HG03159 (cell line): Measurements from ENCODE around the gene CITED1.
A peak's percentile ranks its signal among the peaks of the same experiment; 100 is the strongest.
"Not testable (repeated sequence)": the region's sequence is repeated elsewhere in the genome, so short reads cannot be mapped to it uniquely, and the experiment has no call there.

Source experiments
- ATAC-seq: cut with Tn5 transposase; IDR thresholded peaks from one replicate; pipeline ENCODE4 v1.9.1; 2021; ENCODE audit warnings: mild to moderate bottlenecking, moderate library complexity; ENCODE audit not compliant: unreplicated experiment

Gene CITED1, protein sequence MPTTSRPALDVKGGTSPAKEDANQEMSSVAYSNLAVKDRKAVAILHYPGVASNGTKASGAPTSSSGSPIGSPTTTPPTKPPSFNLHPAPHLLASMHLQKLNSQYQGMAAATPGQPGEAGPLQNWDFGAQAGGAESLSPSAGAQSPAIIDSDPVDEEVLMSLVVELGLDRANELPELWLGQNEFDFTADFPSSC

DNA sequence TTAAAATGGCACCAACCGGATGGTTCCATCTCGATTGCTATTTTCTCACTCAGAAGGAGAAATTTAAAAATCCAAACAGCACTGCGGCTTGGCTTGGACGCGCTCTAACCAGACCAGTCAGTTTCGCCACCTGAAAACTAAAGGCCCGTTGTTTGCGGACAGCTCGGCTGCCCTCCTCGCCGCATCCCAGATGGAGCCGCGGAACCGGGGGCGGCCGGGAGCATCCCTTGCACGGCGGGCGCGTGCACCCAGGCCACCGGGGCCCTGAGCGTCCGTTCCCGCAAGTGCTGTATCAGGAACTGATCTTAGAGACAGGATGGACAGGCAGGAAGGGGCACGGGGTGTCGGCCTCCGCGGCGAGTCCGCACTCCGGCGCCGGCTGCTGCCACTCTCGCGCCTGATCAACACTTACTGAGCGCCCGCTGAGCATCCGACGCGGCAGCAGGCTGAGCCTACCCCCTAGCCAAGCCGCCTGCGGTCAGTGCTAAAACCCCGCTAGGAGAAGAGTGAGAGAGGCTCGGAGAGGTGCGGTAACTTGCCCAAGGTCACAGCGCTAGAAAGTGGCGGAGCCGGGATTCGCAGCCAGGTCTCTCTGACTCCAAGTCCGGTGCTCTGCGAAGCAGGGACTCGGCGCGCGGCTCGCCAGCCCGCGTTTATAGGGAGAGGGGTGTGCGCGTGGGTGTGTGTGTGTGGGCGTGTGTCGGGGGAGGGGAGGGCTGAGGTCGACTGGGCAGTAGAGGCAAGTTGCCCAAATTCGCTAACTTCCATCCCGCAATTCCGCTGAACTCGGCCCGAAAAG, at the start of gene CITED1:
Gene CITED1 (minus strand): TSS at position 629 of the 799 bp plus-strand sequence. CDS start 3,045 bp downstream, outside the sequence.
- ATAC-seq: no peak

DNA sequence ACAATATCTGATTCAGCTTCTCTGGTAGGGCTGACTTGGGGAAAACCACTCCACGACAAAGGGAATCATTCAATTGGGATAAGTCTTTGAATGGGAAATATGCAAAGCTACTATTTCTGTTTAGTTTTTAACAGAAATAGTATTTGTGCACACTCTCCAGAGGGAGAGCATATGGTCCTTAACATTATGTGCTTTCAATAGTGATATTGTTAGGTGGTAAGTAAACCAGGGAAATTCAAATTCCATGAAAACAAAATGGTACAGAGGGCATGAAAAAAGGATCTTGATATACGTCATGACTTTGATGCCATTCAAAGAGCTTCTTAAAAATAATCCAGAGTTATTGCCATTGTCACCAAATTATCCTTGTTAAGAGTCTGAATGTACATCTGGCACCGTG, 47.1 kb upstream of the CITED1 start:
- no peak for ATAC-seq

DNA sequence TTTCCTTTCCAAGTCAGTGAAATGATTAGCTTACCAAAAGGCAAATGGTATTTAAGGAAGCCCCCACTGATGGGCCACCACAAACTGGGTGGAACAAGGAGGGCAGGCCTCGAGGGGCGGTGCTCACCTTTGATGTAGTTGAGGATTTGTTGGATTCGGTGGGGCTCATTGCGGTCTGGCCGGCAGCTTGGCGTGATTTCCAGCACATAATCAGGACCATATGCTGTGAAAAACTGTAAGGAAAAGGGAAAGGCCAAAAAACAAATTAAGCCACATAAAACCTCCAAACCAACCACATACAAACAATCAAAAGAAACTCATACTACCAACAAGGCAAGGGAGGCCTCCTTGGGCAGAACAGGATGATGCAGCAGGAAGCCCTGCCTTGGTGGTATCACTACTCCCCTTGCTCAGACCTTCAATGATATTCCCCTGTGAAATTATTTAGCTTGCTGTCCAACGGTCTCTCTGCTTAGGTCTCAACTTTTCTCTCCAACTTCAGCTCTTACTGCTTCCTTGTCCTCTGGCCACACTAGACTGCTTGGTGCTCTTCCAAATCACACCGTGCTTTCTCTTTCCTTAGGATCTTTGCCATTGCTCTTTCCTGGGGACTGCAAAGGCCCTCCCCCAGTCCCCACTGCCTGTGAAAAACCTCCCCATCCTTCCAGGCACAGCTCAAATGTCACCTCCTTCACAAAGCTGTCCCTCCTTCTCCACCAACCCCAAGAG, 46.1 kb upstream of the CITED1 start:
- ATAC-seq: no peak

DNA sequence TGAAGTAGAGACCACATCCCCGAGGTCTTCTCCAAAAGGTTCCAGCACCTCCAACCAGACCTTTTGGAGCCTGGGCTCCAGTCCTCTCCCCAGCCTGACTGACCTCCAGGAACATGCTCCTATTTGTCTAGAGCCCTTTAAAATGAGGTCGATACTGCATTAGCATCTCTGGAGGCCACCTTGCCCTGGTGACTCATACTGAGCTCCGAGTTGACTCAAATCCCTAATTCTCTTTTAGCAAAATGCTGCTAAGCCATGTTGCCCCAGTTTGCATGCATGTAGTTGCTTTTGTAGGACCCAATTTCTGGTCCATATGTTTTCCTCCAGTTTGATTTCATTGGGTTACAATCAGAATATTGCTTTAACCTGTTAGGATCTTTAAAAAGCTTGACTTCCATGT, 43.5 kb upstream of the CITED1 start:
- ATAC-seq: peak; percentile 87

DNA sequence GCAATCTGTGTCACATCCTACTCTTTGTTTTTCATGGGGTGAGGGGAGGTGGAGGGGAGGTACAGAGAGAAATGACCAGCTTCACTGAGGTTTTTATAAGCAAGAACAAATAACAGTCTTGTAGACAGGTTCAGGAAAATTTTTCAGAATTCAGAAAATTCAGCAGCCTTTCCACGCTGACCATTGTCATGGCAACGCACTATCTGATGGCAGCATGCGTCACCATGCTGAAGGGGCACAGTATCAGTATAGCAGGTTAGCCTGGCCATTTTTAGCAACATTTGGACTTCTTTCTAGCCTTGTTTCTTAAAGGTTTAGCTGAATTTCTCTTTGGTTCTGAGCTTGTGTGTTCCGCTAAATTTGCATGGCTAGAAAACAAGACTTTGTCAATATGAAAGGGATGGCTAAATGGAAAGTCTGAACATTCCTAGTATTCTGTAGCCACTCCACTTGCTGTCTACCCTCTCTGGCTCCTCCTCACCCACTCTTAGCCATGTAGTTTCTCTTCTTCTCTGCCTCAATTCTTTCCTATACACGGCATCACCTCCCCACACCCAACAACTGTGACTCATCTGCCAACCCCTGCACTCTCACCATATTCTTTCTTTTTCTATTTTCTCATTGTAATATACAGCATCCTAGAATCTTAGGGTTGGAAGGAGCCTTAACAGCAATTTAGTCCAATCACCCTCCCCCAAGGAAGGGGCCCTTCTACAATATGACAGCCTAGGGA, 42.7 kb upstream of the CITED1 start:
- no peak for ATAC-seq

DNA sequence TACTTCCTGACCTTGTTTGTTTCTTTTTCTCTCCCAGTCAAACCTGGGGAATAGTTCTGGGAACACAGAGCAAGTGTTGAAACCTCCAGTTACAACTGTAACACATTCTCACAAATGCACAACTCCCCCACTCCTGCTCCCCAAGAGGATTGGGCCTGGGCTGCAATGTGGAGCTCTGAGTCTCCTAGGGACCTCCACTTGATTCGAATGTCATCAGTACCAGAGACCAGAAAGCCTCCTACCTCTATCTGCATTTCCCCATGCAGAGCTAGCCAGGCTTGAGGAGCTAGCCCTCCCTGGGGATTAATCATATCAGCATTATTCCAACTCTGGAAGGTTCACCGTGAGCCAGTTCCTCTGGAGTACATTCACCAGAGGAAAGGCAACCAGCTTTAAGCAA, 41.7 kb upstream of the CITED1 start:
- no peak for ATAC-seq

DNA sequence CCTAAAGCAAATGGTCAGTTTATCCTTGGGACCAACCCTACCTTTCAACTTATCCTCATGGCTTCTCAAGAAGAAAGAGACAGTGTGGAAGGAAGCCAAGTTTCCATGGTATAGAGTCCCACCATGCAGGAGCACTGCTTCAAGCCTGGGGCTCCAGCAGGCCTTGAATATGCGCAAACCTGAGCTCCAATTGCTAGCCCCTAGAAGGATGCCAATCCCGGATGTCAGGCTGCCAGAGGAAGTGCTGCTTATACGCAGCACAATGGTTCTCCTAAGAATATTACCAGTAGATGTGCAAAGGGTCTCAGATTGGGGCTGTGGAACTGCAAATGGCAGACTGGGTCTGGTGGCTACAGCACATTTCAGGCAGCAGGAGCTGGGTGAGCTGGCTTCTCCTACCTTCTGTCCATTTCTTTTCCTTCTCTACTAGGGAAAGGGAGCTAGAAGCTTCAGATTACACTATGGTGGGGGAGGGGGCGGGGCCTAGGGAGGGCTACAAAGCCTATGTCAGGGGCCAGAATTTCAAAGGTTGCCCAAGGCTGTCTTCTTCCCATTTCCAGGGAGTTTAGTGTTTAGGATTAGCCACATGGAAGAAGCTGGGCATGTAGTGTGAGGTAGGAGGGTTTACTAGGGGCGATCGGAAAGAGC, 40.7 kb upstream of the CITED1 start:
- no peak for ATAC-seq

DNA sequence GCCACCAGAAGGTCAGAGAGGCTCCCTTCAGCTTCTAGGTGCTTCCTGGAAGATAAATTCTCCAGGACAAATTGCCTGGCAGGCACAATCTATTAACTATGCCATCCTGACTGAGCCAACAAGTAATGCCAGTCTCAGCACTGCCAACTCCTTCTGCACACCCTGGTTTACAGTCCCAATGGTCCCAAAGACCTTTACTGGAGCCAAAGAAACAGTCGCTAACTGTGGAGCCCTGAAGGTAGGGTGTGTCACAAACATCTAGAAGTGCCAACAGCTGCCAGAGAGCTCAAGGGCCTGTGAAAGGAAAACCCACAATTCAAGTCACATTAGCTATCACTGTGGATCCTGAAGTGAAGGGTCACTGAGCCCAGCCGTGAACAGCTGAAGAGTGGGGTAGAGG, 34.9 kb upstream of the CITED1 start:
- ATAC-seq: no peak

DNA sequence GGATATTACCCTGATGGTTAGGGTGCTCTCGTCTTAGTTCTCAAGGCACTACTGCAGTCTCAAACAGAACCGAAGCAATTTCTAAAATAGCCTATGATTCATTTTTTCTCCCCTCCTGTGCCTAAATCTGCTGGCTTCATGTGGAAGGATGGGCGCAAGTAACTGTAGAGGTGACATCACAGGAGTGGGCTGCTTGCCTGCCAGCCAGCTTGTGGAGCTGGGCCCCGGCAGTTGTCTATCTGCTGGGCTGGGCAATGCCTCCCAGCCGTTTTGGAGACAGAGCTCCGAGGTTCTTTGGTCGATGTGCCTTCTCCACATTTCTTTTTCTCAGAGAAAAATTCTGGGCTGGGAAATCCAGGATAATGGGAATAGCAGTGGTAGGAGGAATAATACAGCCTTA, 34.3 kb upstream of the CITED1 start:
- ATAC-seq: no peak

DNA sequence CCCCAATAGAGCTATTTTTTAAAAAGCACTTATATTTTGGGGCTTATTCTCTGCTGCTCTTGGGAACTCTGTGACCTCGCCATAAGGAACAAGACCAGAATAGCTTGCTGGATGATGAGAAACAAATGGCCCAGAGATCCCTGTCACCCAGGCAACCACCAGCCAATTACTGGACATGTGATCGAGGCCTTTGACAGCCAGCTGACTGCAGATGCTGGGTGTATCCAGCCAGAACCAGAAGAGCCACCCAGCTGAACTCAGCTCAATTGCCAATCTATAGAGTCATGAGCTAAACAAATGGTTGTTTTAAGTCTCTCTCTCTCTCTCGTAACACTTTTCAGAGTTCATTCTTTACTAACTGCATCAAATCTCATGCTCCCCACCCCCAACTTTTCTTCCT, 24.4 kb upstream of the CITED1 start:
- ATAC-seq: no peak

DNA sequence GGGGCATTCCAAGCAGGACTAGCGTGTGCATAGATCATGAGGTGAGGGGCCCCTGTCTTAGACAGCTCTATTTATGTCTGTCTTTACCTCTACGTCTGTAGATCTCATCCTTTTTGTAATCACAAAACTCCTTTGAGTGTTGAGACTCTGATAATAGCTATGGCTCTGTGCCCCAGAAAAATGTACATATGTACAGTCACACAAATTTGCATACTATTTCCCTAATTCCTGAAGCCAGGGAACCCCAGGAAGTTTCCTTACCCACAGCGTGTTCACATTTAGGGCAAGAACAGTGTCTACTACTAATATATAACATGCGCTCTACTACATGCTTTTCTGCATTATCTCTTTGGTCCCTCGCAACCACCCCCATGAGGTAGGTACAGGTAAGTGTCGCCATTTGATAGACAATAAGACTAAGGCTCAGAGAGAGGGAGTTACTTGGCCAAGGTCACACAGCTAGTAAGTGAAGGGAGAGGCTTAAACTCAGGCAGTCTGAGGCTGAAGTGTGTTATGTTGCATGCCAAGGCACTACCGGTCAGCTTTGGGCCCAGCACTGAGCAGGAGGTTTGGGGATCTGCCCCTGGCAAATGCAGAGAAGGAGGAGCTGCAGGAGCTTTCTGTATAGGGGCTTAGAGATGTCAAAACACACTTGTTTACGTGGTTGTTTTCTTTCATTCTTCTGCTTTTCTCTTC, 21.0 kb upstream of the CITED1 start:
- ATAC-seq: no peak

DNA sequence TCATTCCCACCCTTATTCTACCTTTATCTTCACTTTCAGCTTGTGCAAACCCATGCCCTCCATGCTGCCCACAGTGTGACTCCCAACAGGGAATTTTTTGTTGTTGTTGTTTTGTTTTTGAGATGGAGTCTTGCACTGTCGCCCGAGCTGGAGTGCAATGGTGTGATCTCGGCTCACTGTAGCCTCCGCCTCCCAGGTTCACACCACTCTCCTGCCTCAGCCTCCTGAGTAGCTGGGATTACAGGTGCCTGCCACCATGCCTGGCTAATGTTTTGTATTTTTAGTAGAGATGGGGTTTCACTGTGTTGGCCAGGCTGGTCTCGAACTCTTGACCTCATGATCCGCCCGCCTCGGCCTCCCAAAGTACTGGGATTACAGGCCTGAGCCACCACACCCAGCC, 13.9 kb upstream of the CITED1 start:
- ATAC-seq: not testable (repeated sequence)

DNA sequence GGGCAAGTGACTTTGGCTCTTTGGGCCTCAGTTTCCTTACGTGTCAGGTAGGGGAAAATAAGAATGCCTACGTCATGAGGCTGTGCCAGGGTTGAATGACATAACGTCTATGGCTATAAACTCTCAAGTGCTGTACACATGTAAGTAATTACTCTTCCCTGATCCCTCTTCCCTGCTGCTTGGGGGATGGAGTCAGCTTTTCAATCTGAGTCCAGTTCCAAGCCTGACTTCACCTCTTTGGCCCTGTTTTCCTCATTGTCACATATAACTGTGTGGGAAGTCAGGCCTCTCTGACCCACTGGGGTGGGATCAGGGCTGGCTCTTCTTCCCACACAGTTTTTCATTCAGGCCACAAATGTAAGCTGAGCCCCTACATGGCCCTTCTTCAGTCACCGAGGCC, 11.4 kb upstream of the CITED1 start:
- ATAC-seq: no peak

DNA sequence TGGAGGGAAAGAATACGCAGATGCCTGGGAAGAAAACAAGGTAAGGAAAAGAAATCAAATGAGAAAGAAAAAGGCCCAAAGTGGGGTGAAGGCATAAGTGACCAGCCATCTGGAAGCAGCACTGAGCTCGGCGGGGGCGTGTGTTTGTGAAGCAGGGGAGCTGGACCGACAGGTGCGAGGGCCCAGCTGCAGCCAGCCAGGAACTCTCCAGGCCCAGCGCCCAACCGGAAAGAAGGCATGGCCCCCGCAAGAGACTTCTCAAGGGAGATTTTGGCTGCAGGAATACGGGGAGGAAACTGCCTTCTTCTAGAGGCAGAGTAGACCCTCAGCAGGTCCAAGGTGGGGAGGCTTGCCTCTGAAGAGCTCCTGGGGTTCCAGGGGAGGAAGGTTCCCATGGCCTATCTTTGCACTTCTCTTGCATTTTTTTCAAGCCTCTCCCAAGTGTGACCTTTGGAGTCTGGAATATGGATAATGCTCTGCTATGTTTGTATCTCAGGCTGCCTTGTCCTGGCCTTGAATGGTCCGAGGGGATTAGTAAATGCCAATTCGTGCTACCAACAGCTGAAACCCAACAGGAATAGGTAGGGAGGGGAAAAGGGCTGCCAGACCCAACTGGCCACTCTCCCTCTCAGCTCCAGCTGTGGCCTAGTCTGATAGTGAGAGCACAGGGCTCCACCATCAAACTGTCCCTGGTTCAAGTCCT, 10.8 kb upstream of the CITED1 start:
- ATAC-seq: no peak

DNA sequence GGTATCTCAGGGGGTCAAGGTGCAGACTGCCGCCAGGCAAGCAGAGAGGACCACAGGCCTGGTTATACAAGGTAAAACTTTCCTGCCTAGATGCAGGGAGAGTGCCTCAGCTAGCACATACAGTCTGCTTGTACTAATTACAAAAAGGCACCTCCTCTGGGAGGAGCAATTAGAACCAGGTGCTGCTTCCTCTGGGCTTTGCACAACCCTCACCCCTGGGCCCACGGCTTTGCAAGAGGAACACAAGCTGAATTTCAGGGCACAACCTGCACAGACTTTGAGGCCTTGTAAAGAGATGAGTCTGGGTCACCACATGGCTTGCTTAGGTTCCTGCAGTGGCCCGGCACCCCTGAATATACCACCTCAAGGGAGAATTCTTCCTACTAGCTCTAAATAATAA, 9.2 kb upstream of the CITED1 start:
- ATAC-seq: no peak

DNA sequence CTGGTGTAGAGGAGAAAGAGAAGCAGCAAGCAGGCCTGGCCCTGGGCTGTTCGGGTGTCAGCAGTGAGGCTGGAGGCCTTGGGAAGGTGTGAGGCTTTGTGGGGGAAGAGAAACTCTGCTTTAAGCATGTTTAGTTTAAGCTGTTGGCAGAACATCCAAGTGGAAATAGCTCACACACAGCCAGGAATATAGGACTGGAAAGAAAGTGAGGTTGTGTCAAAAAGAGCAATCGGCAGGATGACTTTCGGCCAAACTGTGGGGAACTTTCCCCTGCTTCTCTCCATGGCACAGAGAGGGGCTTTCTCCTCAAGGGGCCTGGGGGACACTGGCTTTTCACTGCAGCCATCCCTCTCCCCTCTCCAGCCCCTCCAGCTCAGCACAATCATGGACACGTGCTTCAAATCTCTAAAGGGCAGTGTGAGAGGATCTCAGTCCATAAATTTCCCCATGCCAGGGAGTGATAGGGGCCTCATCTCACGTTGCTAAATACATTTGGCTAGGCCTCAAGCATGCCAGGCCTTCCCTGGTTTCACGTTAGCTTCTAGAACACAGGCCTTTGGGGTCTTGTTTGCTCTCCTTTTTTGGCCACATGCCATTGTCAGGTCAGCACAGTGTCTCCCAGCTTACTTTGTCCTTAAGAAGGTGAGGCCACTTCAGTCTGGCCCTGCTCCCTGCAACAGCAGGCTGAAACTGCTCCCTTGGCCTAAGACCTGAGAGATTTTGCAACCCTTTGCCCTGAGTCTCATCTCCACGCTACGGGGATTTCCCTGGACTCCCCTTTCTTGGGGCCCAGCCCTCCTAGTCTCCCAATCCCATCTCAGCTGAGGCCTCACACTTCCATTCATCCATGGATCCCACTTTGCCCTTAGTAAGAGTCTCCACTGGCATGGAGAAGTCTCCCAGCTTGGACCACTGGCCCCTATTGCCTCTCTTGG, 8.3 kb upstream of the CITED1 start:
- no peak for ATAC-seq

DNA sequence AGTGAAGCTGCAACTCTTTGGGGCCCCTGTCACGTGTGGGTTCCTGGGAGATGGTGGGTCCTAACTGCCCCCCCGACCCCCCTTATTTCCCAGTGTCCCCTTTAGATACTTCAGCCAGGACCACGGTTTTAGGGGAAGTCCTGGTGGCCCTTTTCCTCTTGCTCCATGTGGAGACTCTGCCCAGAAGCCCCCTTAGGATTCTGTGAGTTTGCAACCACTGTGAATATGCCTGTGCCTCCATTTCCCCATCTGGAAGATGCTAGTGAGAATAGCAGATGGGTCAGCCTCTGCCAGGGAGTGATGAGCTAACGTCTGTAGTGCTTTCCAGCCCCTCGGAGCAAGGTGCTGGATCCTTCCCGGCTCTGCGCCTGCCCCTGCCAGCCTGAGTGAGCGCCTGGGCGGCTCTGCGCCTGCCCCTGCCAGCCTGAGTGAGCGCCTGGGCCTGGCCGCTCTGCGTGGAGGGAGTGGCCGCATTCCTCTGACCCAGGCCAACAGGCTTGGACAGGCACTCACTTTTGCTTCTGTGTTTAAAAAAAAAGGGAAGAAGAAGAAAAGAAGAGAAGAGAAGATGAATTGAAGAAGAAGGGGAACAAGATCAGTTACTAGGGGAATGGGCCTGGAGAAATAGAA, 6.7 kb upstream of the CITED1 start:
- no peak for ATAC-seq
